Measurements from ENCODE around the gene LACRT. TPM values are rescaled to one million over a fixed set of nuclear protein-coding genes. Genes with fewer than 3 reads are reported as not detected.

LACRT gene
- total and polyA plus RNA-seq, 2 donors (not counting 3 experiments of a cell fraction or from before 2014, with no cell fraction given): not detected

- Histone ChIP-seq H3K4me1 (ENCODE audit: control insufficient read depth, extremely low read depth, insufficient read depth, low read length) (no peaks in the 10 kb centered on the region), H3K4me2 (ENCODE audit: insufficient read depth, low read length) (no peak overlapping the region), H3K36me3 (ENCODE audit: control insufficient read depth in 2 of 2, extremely low read depth in 1 of 2, insufficient read depth in 2 of 2, low read length in 2 of 2) (no peaks in the 10 kb centered on the region), H3K9ac (replicated peaks; ENCODE audit: extremely low read depth, insufficient read depth, low read length) (no peak overlapping the region), H4K20me1 (replicated peaks; ENCODE audit: control insufficient read depth, extremely low read depth, insufficient read depth, low read length) (no peaks in the 10 kb centered on the region), H3K79me2 (ENCODE audit: control insufficient read depth, insufficient read depth, low read length) (no peaks in the 10 kb centered on the region), H3K4me3 (replicated peaks in 1 of 3; ENCODE audit: insufficient read depth in 1 of 3, low read depth in 1 of 3, low read length in 3 of 3) (no peak overlapping the region), H3K27me3 (ENCODE audit: control insufficient read depth in 2 of 2, insufficient read depth in 2 of 2, low read length in 2 of 2) (peaks cover 45 to 53% of the 10 kb centered on the region in 2 experiments), H3K9me1 (replicated peaks; ENCODE audit: control insufficient read depth, extremely low read depth, insufficient read depth, low read length) (no peaks in the 10 kb centered on the region), H2AFZ (ENCODE audit: low read depth, low read length) (no peak overlapping the region), H3K27ac (ENCODE audit: insufficient read depth, low read depth, low read length) (no peak overlapping the region), H3K9me3 (replicated peaks; ENCODE audit: control insufficient read depth, insufficient read depth, low read length) (no peaks in the 10 kb centered on the region)
- TF ChIP-seq POLR2A (IDR thresholded peaks at IDR 0.05; ENCODE audit: low read depth, low read length) (no peak), MAX (IDR thresholded peaks at IDR 0.05; ENCODE audit: insufficient read depth, insufficient read length) (no peak), GATA2 (IDR thresholded peaks at IDR 0.05; ENCODE audit: insufficient read depth, insufficient read length, low read depth, low read length) (no peak), CTCF (IDR thresholded peaks at IDR 0.05; ENCODE audit: extremely low read depth in 1 of 2, insufficient read depth in 1 of 2, low read depth in 1 of 2, low read length in 2 of 2) (no peak), FOS (IDR thresholded peaks at IDR 0.05; ENCODE audit: borderline replicate concordance, insufficient read depth, low read length) (no peak), EZH2 (IDR thresholded peaks at IDR 0.05; ENCODE audit: borderline replicate concordance, low read depth, low read length, severe bottlenecking) (no peak), POLR2AphosphoS5 (IDR thresholded peaks at IDR 0.05; ENCODE audit: insufficient read depth, low read depth, low read length) (no peak), MYC (IDR thresholded peaks at IDR 0.05; ENCODE audit: low read depth, low read length) (no peak), JUN (IDR thresholded peaks at IDR 0.05; ENCODE audit: borderline replicate concordance, insufficient read depth, insufficient read length, low read depth) (no peak)
- intact Hi-C loops (cut with micrococcal nuclease): no loop called here
- CTCF ChIA-PET: interaction anchor here (1.6 to 2.8 kb wide), 4 partner anchors 10 to 30 kb away, joined by 5 to 27 read pairs (median 6); no protein-coding TSS in a partner anchor
- dilution Hi-C loops (cut with MboI; ENCODE audit: extremely low pct_ligation_motif_present, low sequenced_read_pairs): no loop called here
- no TSS peak for BruUV-seq (replicated peaks)
- POLR2A ChIA-PET: no interaction called here
- DNase-seq (ENCODE audit: low read depth, low spot score) (no peak), FAIRE-seq (no peak)
These were observed 42.4 kb downstream of the LACRT start for GRCh38 chr12:54592316-54592715.

All from endothelial cell of umbilical vein (primary cell).